BE2C (cell line): ENCODE measurements around the gene CSRP3. TPM values are rescaled to one million over a fixed set of nuclear protein-coding genes. Genes with fewer than 3 reads are reported as not detected.

ENCODE experiments used
- DNase-seq: peaks from one replicate; pipeline ENCODE4 v3.0.0-alpha.2; 2020
- H3K27me3 ChIP-seq: fragments of 250-450 bp; sonication (Bioruptor Pico); 2 replicates; pipeline ENCODE4 v1.5.1; 2020; ENCODE audit warnings: mild to moderate bottlenecking
- H3K36me3 ChIP-seq: fragments of 250-450 bp; sonication (Bioruptor Pico); 2 replicates; pipeline ENCODE4 v1.5.1; 2020; ENCODE audit warnings: mild to moderate bottlenecking
- H3K4me1 ChIP-seq: fragments of 250-450 bp; sonication (Bioruptor Pico); 2 replicates; pipeline ENCODE4 v1.5.1; 2020
- H3K4me3 ChIP-seq: 2 replicates; pipeline ENCODE4 v1.5.1; 2011; ENCODE audit warnings: low read depth, low read length
- H3K9me3 ChIP-seq: fragments of 250-450 bp; sonication (Bioruptor Pico); 2 replicates; pipeline ENCODE4 v1.5.1; 2020
- CTCF ChIP-seq: IDR thresholded peaks from 2 replicates; pipeline ENCODE4 v1.5.1; 2012; ENCODE audit warnings: mild to moderate bottlenecking, low read depth, low read length
- polyA plus RNA-seq: library from polyadenylated mRNA; unstranded; fragments of >200 nt; gene quantifications from one replicate; pipeline ENCODE4 v1.2.1, GENCODE V29; 2012; ENCODE audit warnings: low read depth, missing spikeins; ENCODE audit not compliant: insufficient read length, insufficient read depth

Gene CSRP3
- not detected for polyA plus RNA-seq

GRCh38 chr11:19201737-19202605 is at the start of gene CSRP3:
Gene CSRP3 (minus strand): TSS chr11:19201983. CDS start chr11:19192448, 9,535 bp downstream.
- Histone ChIP-seq H3K36me3 (no peaks in the 10 kb centered on the region), H3K27me3 (no peaks in the 10 kb centered on the region), H3K4me3 (no peak within 1 kb of the TSS), H3K4me1 (no peaks in the 10 kb centered on the region), H3K9me3 (no peaks in the 10 kb centered on the region)
- TF ChIP-seq CTCF = no peak
- DNase-seq = no peak

GRCh38 chr11:19251577-19251976 is 49.8 kb upstream of the CSRP3 start:
- Histone ChIP-seq H3K4me1 (no peaks in the 10 kb centered on the region), H3K27me3 (no peaks in the 10 kb centered on the region), H3K4me3 (no peak overlapping the region), H3K9me3 (no peaks in the 10 kb centered on the region), H3K36me3 (no peaks in the 10 kb centered on the region)
- TF ChIP-seq CTCF = no peak
- DNase-seq = no peak

GRCh38 chr11:19246816-19247215 is 45.0 kb upstream of the CSRP3 start:
- H3K4me1 ChIP-seq = no peaks in the 10 kb centered on the region
- no peak for DNase-seq
- no peak for TF ChIP-seq CTCF
- no peaks in the 10 kb centered on the region for H3K36me3 ChIP-seq
- no peaks in the 10 kb centered on the region for H3K27me3 ChIP-seq
- H3K4me3 ChIP-seq = no peak overlapping the region
- H3K9me3 ChIP-seq = no peaks in the 10 kb centered on the region

- H3K27me3 ChIP-seq = no peaks in the 10 kb centered on the region
- DNase-seq = no peak
- no peak for TF ChIP-seq CTCF
- H3K4me3 ChIP-seq = no peak overlapping the region
- H3K9me3 ChIP-seq = no peaks in the 10 kb centered on the region
- H3K36me3 ChIP-seq = no peaks in the 10 kb centered on the region
- H3K4me1 ChIP-seq = no peaks in the 10 kb centered on the region
Observed at GRCh38 chr11:19245351-19245750, 43.6 kb upstream of the CSRP3 start.

GRCh38 chr11:19244621-19245020 is 42.8 kb upstream of the CSRP3 start:
- no peak for TF ChIP-seq CTCF
- Histone ChIP-seq H3K4me3 (no peak overlapping the region), H3K27me3 (no peaks in the 10 kb centered on the region), H3K9me3 (no peaks in the 10 kb centered on the region), H3K36me3 (no peaks in the 10 kb centered on the region), H3K4me1 (no peaks in the 10 kb centered on the region)
- DNase-seq = no peak

GRCh38 chr11:19244084-19244483 is 42.3 kb upstream of the CSRP3 start:
- DNase-seq = no peak

More at GRCh38 chr11:19244084-19244483, 42.3 kb upstream of the CSRP3 start:
- TF ChIP-seq CTCF = no peak
- Histone ChIP-seq H3K9me3 (no peaks in the 10 kb centered on the region), H3K4me3 (no peak overlapping the region), H3K27me3 (no peaks in the 10 kb centered on the region), H3K4me1 (no peaks in the 10 kb centered on the region), H3K36me3 (no peaks in the 10 kb centered on the region)
